IPS DF 6.9 (cell line): ENCODE data around the gene CDH9.
"Not testable (repeated sequence)": the region's sequence is repeated elsewhere in the genome, so short reads cannot be mapped to it uniquely, and the experiment has no call there.

ENCODE experiments used
- DNase-seq: peaks from one replicate; pipeline ENCODE4 v3.0.0-alpha.2; 2013; ENCODE audit warnings: low read depth, low spot score
- H3K27ac ChIP-seq: one replicate; pipeline ENCODE4 v1.5.1; 2013; ENCODE audit warnings: low read length, control low read depth
- H3K27me3 ChIP-seq: 2 replicates; pipeline ENCODE4 v1.6.1; 2013; ENCODE audit warnings: mild to moderate bottlenecking, low read length; ENCODE audit not compliant: control insufficient read depth, insufficient read depth
- H3K36me3 ChIP-seq: 2 replicates; pipeline ENCODE4 v1.6.1; 2013; ENCODE audit warnings: low read length; ENCODE audit not compliant: control insufficient read depth, insufficient read depth
- H3K4me1 ChIP-seq: 2 replicates; pipeline ENCODE4 v1.6.1; 2013; ENCODE audit warnings: low read length; ENCODE audit not compliant: control insufficient read depth, insufficient read depth
- H3K4me3 ChIP-seq: 2 replicates; pipeline ENCODE4 v1.5.1; 2013; ENCODE audit warnings: mild to moderate bottlenecking, low read length
- H3K9me3 ChIP-seq: 2 replicates; pipeline ENCODE4 v1.6.1; 2013; ENCODE audit warnings: low read length, inconsistent platforms; ENCODE audit not compliant: control insufficient read depth, insufficient read depth
- WGBS: extraction: QIAGEN DNeasy Blood & Tissue Kit; methylation state at CpG from one replicate; pipeline ENCODE4 v1.1.7; 2013; ENCODE audit warnings: mixed read lengths, missing lambda C conversion rate; ENCODE audit not compliant: insufficient read length, insufficient coverage; 5-methylcytosine and 5-hydroxymethylcytosine counted together

CDH9 gene

GRCh38 chr5:26884481-26884880, 153.9 kb downstream of the CDH9 start:
- Histone ChIP-seq H3K4me1 (no peaks in the 10 kb centered on the region), H3K36me3 (no peaks in the 10 kb centered on the region), H3K27me3 (no peaks in the 10 kb centered on the region), H3K9me3 (no peaks in the 10 kb centered on the region), H3K27ac (no peak overlapping the region), H3K4me3 (no peak overlapping the region)
- no CpG with 5 or more reads among the region's 2 CpGs for WGBS
- no peak for DNase-seq

GRCh38 chr5:26883375-26883774, 155.0 kb downstream of the CDH9 start:
- no peak overlapping the region for H3K4me3 ChIP-seq
- H3K27me3 ChIP-seq = no peaks in the 10 kb centered on the region
- no peak for DNase-seq
- no peak overlapping the region for H3K27ac ChIP-seq
- no peaks in the 10 kb centered on the region for H3K4me1 ChIP-seq
- H3K9me3 ChIP-seq = no peaks in the 10 kb centered on the region
- no peaks in the 10 kb centered on the region for H3K36me3 ChIP-seq
- WGBS = no CpG with 5 or more reads among the region's 5 CpGs

GRCh38 chr5:26881901-26882300, 156.5 kb downstream of the CDH9 start:
- no peaks in the 10 kb centered on the region for H3K36me3 ChIP-seq
- WGBS = no CpG with 5 or more reads among the region's 2 CpGs
- H3K27ac ChIP-seq = no peak overlapping the region
- DNase-seq = no peak
- no peaks in the 10 kb centered on the region for H3K4me1 ChIP-seq
- H3K27me3 ChIP-seq = no peaks in the 10 kb centered on the region
- H3K9me3 ChIP-seq = no peaks in the 10 kb centered on the region
- no peak overlapping the region for H3K4me3 ChIP-seq

GRCh38 chr5:26877154-26877553, 161.2 kb downstream of the CDH9 start:
- H3K36me3 ChIP-seq = no peaks in the 10 kb centered on the region
- DNase-seq = no peak
- WGBS = no CpG with 5 or more reads among the region's 4 CpGs

GRCh38 chr5:26872337-26872736, 166.0 kb downstream of the CDH9 start:
- DNase-seq = no peak
- WGBS = 100% methylated on average over 1 of the region's 3 CpGs

More at GRCh38 chr5:26877154-26877553, 161.2 kb downstream of the CDH9 start:
- Histone ChIP-seq H3K27ac (no peak overlapping the region), H3K27me3 (no peaks in the 10 kb centered on the region), H3K4me3 (no peak overlapping the region), H3K9me3 (no peaks in the 10 kb centered on the region), H3K4me1 (no peaks in the 10 kb centered on the region)

GRCh38 chr5:26869781-26870180, 168.6 kb downstream of the CDH9 start:
- Histone ChIP-seq H3K27me3 (no peaks in the 10 kb centered on the region), H3K4me3 (no peak overlapping the region), H3K36me3 (no peaks in the 10 kb centered on the region), H3K4me1 (no peaks in the 10 kb centered on the region), H3K27ac (no peak overlapping the region), H3K9me3 (no peaks in the 10 kb centered on the region)
- no CpG with 5 or more reads among the region's 1 CpG for WGBS
- no peak for DNase-seq

More at GRCh38 chr5:26872337-26872736, 166.0 kb downstream of the CDH9 start:
- H3K27ac ChIP-seq = no peak overlapping the region
- H3K27me3 ChIP-seq = no peaks in the 10 kb centered on the region
- no peak overlapping the region for H3K4me3 ChIP-seq
- H3K9me3 ChIP-seq = no peaks in the 10 kb centered on the region
- no peaks in the 10 kb centered on the region for H3K36me3 ChIP-seq
- no peaks in the 10 kb centered on the region for H3K4me1 ChIP-seq

GRCh38 chr5:26868504-26868903, 169.9 kb downstream of the CDH9 start:
- Histone ChIP-seq H3K4me1 (no peaks in the 10 kb centered on the region), H3K4me3 (no peak overlapping the region), H3K9me3 (no peaks in the 10 kb centered on the region), H3K36me3 (no peaks in the 10 kb centered on the region), H3K27ac (no peak overlapping the region), H3K27me3 (no peaks in the 10 kb centered on the region)
- WGBS = no CpG with 5 or more reads among the region's 3 CpGs
- DNase-seq = no peak

- Histone ChIP-seq H3K27me3 (no peaks in the 10 kb centered on the region), H3K27ac (no peak overlapping the region), H3K4me3 (no peak overlapping the region), H3K4me1 (no peaks in the 10 kb centered on the region), H3K9me3 (no peaks in the 10 kb centered on the region), H3K36me3 (no peaks in the 10 kb centered on the region)
- DNase-seq = no peak
- no CpG with 5 or more reads among the region's 4 CpGs for WGBS
Observed at GRCh38 chr5:26864061-26864460, 174.3 kb downstream of the CDH9 start.

GRCh38 chr5:26856238-26856637, 182.1 kb downstream of the CDH9 start:
- H3K36me3 ChIP-seq = no peaks in the 10 kb centered on the region
- H3K9me3 ChIP-seq = no peaks in the 10 kb centered on the region
- H3K27me3 ChIP-seq = no peaks in the 10 kb centered on the region
- DNase-seq = no peak
- no peak overlapping the region for H3K4me3 ChIP-seq
- H3K4me1 ChIP-seq = no peaks in the 10 kb centered on the region
- H3K27ac ChIP-seq = no peak overlapping the region

GRCh38 chr5:26852450-26852849, 185.9 kb downstream of the CDH9 start:
- WGBS = no CpG with 5 or more reads among the region's 8 CpGs
- not testable (repeated sequence) for H3K27ac ChIP-seq, H3K4me1 ChIP-seq, H3K27me3 ChIP-seq, H3K36me3 ChIP-seq, DNase-seq, H3K9me3 ChIP-seq, H3K4me3 ChIP-seq

- H3K4me1 ChIP-seq = no peaks in the 10 kb centered on the region
- H3K27ac ChIP-seq = no peak overlapping the region
- H3K9me3 ChIP-seq = no peaks in the 10 kb centered on the region
- no CpG with 5 or more reads among the region's 14 CpGs for WGBS
- no peaks in the 10 kb centered on the region for H3K36me3 ChIP-seq
- H3K4me3 ChIP-seq = no peak overlapping the region
- no peak for DNase-seq
- no peaks in the 10 kb centered on the region for H3K27me3 ChIP-seq
Observed at GRCh38 chr5:26847041-26847736, 191.2 kb downstream of the CDH9 start.
